H9 (cell line): ENCODE measurements around the gene RNF149. TPM values are rescaled to one million over a fixed set of nuclear protein-coding genes. Genes with fewer than 3 reads are reported as not detected.
"Not testable (repeated sequence)": the region's sequence is repeated elsewhere in the genome, so short reads cannot be mapped to it uniquely, and the experiment has no call there.

Experiments used
- DNase-seq: peaks from one replicate; pipeline ENCODE4 v3.0.0-alpha.2; 2017
- H2AFZ ChIP-seq: one replicate; pipeline ENCODE4 v1.6.1; 2013; ENCODE audit warnings: mild to moderate bottlenecking, low read length, control low read depth, moderate library complexity
- H2AK5ac ChIP-seq: 2 replicates; pipeline ENCODE4 v1.6.1; 2013; ENCODE audit warnings: low read length, control low read depth, mixed read lengths; ENCODE audit not compliant: insufficient read length
- H2BK120ac ChIP-seq: one replicate; pipeline ENCODE4 v1.6.1; 2013; ENCODE audit warnings: low read depth, mild to moderate bottlenecking, low read length, control low read depth, inconsistent platforms; ENCODE audit not compliant: poor library complexity, severe bottlenecking
- H2BK12ac ChIP-seq: 2 replicates; pipeline ENCODE4 v1.6.1; 2013; ENCODE audit warnings: low read length, control low read depth, mixed read lengths, low read depth; ENCODE audit not compliant: insufficient read length
- H2BK15ac ChIP-seq: 2 replicates; pipeline ENCODE4 v1.6.1; 2013; ENCODE audit warnings: low read depth, low read length, control low read depth
- H2BK20ac ChIP-seq: one replicate; pipeline ENCODE4 v1.6.1; 2013; ENCODE audit warnings: low read depth, mild to moderate bottlenecking, low read length, control low read depth, inconsistent platforms; ENCODE audit not compliant: poor library complexity, severe bottlenecking
- H2BK5ac ChIP-seq: 2 replicates; pipeline ENCODE4 v1.6.1; 2013; ENCODE audit warnings: low read length, control low read depth, mixed read lengths; ENCODE audit not compliant: insufficient read length
- H3K14ac ChIP-seq: 2 replicates; pipeline ENCODE4 v1.6.1; 2013; ENCODE audit warnings: low read length, control low read depth; ENCODE audit not compliant: insufficient read depth
- H3K18ac ChIP-seq: 2 replicates; pipeline ENCODE4 v1.6.1; 2013; ENCODE audit warnings: low read depth, mild to moderate bottlenecking, mixed read lengths, low read length, control low read depth; ENCODE audit not compliant: insufficient read length
- H3K23ac ChIP-seq: 2 replicates; pipeline ENCODE4 v1.6.1; 2013; ENCODE audit warnings: low read length, control low read depth, mixed read lengths, low read depth; ENCODE audit not compliant: insufficient read length
- H3K23me2 ChIP-seq: 2 replicates; pipeline ENCODE4 v1.6.1; 2013; ENCODE audit warnings: low read depth, mild to moderate bottlenecking, mixed read lengths, low read length, control low read depth; ENCODE audit not compliant: insufficient read length, poor library complexity, severe bottlenecking
- H3K27ac ChIP-seq: 2 replicates; pipeline ENCODE4 v1.5.1; 2013; ENCODE audit warnings: low read length, control low read depth, mixed read lengths, low read depth; ENCODE audit not compliant: insufficient read length
- H3K27me3 ChIP-seq: 2 replicates; pipeline ENCODE4 v1.6.1; 2013; ENCODE audit warnings: low read length, control low read depth, inconsistent platforms; ENCODE audit not compliant: insufficient read depth
- H3K4ac ChIP-seq: 2 replicates; pipeline ENCODE4 v1.6.1; 2013; ENCODE audit warnings: low read depth, mild to moderate bottlenecking, control low read depth, inconsistent platforms, low read length, moderate library complexity
- H3K4me1 ChIP-seq: 2 replicates; pipeline ENCODE4 v1.6.1; 2013; ENCODE audit warnings: low read length, control low read depth, inconsistent platforms; ENCODE audit not compliant: insufficient read depth
- H3K4me2 ChIP-seq: 2 replicates; pipeline ENCODE4 v1.6.1; 2013; ENCODE audit warnings: low read length, control low read depth, mixed read lengths; ENCODE audit not compliant: insufficient read length, insufficient read depth
- H3K56ac ChIP-seq: 2 replicates; pipeline ENCODE4 v1.6.1; 2013; ENCODE audit warnings: low read depth, mild to moderate bottlenecking, mixed read lengths, low read length, control low read depth; ENCODE audit not compliant: insufficient read length
- H3K79me1 ChIP-seq: 2 replicates; pipeline ENCODE4 v1.6.1; 2013; ENCODE audit warnings: low read depth, mild to moderate bottlenecking, moderate library complexity, low read length, control low read depth, inconsistent platforms; ENCODE audit not compliant: insufficient read depth, poor library complexity, severe bottlenecking
- H3K79me2 ChIP-seq: 2 replicates; pipeline ENCODE4 v1.6.1; 2013; ENCODE audit warnings: low read length, control low read depth, inconsistent platforms; ENCODE audit not compliant: insufficient read depth
- H3K9ac ChIP-seq: 2 replicates; pipeline ENCODE4 v1.6.1; 2013; ENCODE audit warnings: low read length, control low read depth, mixed read lengths; ENCODE audit not compliant: insufficient read length; ENCODE audit errors: extremely low read depth
- H3K9me3 ChIP-seq: one replicate; pipeline ENCODE4 v1.6.1; 2013; ENCODE audit warnings: low read depth, low read length, inconsistent platforms; ENCODE audit not compliant: control insufficient read depth
- H3T11ph ChIP-seq: one replicate; pipeline ENCODE4 v1.6.1; 2013; ENCODE audit warnings: mild to moderate bottlenecking, low read length, control low read depth, inconsistent platforms
- H4K20me1 ChIP-seq: one replicate; pipeline ENCODE4 v1.6.1; 2013; ENCODE audit not compliant: control insufficient read depth, insufficient read length, insufficient read depth
- H4K5ac ChIP-seq: 2 replicates; pipeline ENCODE4 v1.6.1; 2013; ENCODE audit warnings: low read depth, mild to moderate bottlenecking, mixed read lengths, low read length, control low read depth; ENCODE audit not compliant: insufficient read length
- H4K8ac ChIP-seq: replicated peaks from 2 replicates; pipeline ENCODE4 v1.6.1; 2013; ENCODE audit warnings: low read length, control low read depth, mixed read lengths, low read depth; ENCODE audit not compliant: insufficient read length
- H4K91ac ChIP-seq: 2 replicates; pipeline ENCODE4 v1.6.1; 2013; ENCODE audit warnings: low read depth, mild to moderate bottlenecking, moderate library complexity, mixed read lengths, low read length, control low read depth; ENCODE audit not compliant: insufficient read length
- H3K27ac Mint-ChIP-seq, 3 experiments: 2 replicates in 2 of 3; 3 replicates in 1 of 3; pipeline ENCODE4 v1.8.0; 2020 to 2021; ENCODE audit warnings: mixed read lengths in 3 of 3, mild to moderate bottlenecking in 1 of 3, moderate library complexity in 1 of 3
- H3K27me3 Mint-ChIP-seq: 2 replicates; pipeline ENCODE4 v1.8.0; 2021; ENCODE audit warnings: low read depth, mild to moderate bottlenecking, moderate library complexity, mixed read lengths
- H3K36me3 Mint-ChIP-seq, 3 experiments: 2 replicates in 2 of 3; 3 replicates in 1 of 3; pipeline ENCODE4 v1.8.0; 2020 to 2021; ENCODE audit warnings: low read depth in 3 of 3, mixed read lengths in 3 of 3; ENCODE audit not compliant: insufficient read depth in 1 of 3
- H3K4me1 Mint-ChIP-seq, 2 experiments: 2 replicates each; pipeline ENCODE4 v1.8.0; 2020; ENCODE audit warnings: mixed read lengths in 2 of 2
- H3K4me3 Mint-ChIP-seq, 2 experiments: 2 replicates in 1 of 2; 3 replicates in 1 of 2; pipeline ENCODE4 v1.8.0; 2020 to 2021; ENCODE audit warnings: mild to moderate bottlenecking in 2 of 2, mixed read lengths in 2 of 2, moderate library complexity in 1 of 2
- H3K9me3 Mint-ChIP-seq, 2 experiments: 2 replicates in 1 of 2; 3 replicates in 1 of 2; pipeline ENCODE4 v1.8.0; 2020; ENCODE audit warnings: mild to moderate bottlenecking in 2 of 2, mixed read lengths in 2 of 2, moderate library complexity in 1 of 2
- WGBS: extraction: QIAGEN DNeasy Blood & Tissue Kit; methylation state at CpG from one replicate; pipeline ENCODE4 v1.1.7; 2013; ENCODE audit warnings: missing lambda C conversion rate, low lambda C conversion rate, mixed read lengths; ENCODE audit not compliant: insufficient read length; ENCODE audit errors: extremely low coverage; 5-methylcytosine and 5-hydroxymethylcytosine counted together
- total RNA-seq: library from RNA; stranded (reverse); gene quantifications from 2 replicates; pipeline ENCODE4 v1.2.1, GENCODE V29; 2021

The RNF149 gene
- total RNA-seq, 1 experiment from 2014 or later, result 18.0 TPM

DNA sequence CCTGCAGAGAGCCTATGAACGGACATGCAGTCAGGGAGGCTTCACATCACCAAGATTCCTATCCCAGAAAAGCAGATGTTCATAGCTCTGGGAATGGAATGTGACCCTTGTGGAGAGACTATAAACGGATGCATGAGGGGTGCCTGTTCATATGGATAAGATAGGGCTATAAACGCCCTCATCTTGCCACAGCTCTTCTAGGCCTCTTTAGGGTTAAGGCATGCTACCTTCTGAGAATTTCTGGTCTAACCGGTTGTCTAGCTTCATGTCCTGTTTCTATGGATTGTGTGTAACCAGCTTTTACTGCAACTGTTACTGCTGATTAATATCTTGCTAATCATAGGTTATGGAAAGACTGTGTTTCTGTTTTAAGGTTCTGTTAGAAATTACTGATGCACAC is 64.1 kb downstream of the RNF149 start:
- H3K23ac ChIP-seq, H3K4me3 Mint-ChIP-seq, H3K4me2 ChIP-seq, H4K8ac ChIP-seq, H2BK5ac ChIP-seq, H2BK12ac ChIP-seq, H3K9ac ChIP-seq, H3K79me1 ChIP-seq, H3K14ac ChIP-seq, H4K20me1 ChIP-seq, H4K91ac ChIP-seq, H2AFZ ChIP-seq, H3K23me2 ChIP-seq, H2BK120ac ChIP-seq, H3K56ac ChIP-seq, H3K18ac ChIP-seq, H3K27me3 ChIP-seq, H3K27ac Mint-ChIP-seq, H2BK15ac ChIP-seq, H2AK5ac ChIP-seq, H3K9me3 ChIP-seq, H3K27ac ChIP-seq, DNase-seq, H3K9me3 Mint-ChIP-seq, H3K27me3 Mint-ChIP-seq, H3K79me2 ChIP-seq, H4K5ac ChIP-seq, H2BK20ac ChIP-seq, H3K4ac ChIP-seq, H3T11ph ChIP-seq, H3K4me1 ChIP-seq, H3K36me3 Mint-ChIP-seq: not testable (repeated sequence)
- peaks cover 8 to 24% of the 10 kb centered on the region in 2 experiments for H3K4me1 Mint-ChIP-seq
- WGBS, result no CpG with 5 or more reads among the region's 4 CpGs
